H1 (cell line): Measurements from ENCODE around the gene CHST8.

Experiments used
- ASH2L ChIP-seq: fragments of 200-600, 300-600 bp; sonication (generic); IDR thresholded peaks from one replicate; pipeline ENCODE4 v1.7.1; 2017; ENCODE audit warnings: low read length
- EP300 ChIP-seq, 2 experiments: IDR thresholded peaks; 1 replicate in 1 of 2; 2 replicates in 1 of 2; pipeline ENCODE4 v1.6.1; 2011 to 2012; ENCODE audit warnings: low read depth in 2 of 2, low read length in 2 of 2, mild to moderate bottlenecking in 2 of 2, borderline replicate concordance in 1 of 2, inconsistent platforms in 1 of 2, moderate library complexity in 1 of 2
- USF2 ChIP-seq: IDR thresholded peaks from 2 replicates; pipeline ENCODE4 v1.6.1; 2011; ENCODE audit warnings: low read length, improper control_type of control experiment
- YY1 ChIP-seq: IDR thresholded peaks from 2 replicates; pipeline ENCODE4 v1.6.1; 2011; ENCODE audit warnings: low read depth, mild to moderate bottlenecking, low read length

GRCh38 chr19:33641261-33641660 lies 19.5 kb downstream of the CHST8 start:
- TF ChIP-seq EP300 (IDR thresholded peaks at IDR 0.05; ENCODE audit: borderline replicate concordance in 1 of 2, low read depth in 2 of 2, low read length in 2 of 2) (no peak), USF2 (no peak), YY1 (no peak), ASH2L (no peak)
